K562 (cell line): ENCODE measurements around the gene HS6ST1. TPM values are rescaled to one million over a fixed set of nuclear protein-coding genes. Genes with fewer than 3 reads are reported as not detected.

Source experiments
- CREB3 ChIP-seq: fragments of 450-650 bp; conservative IDR thresholded peaks from 2 replicates; pipeline ENCODE4 v1.6.1; 2016; ENCODE audit warnings: missing genetic modification characterization, low read depth, mild to moderate bottlenecking, missing compliant biosample characterization, moderate library complexity
- DMBX1 ChIP-seq: fragments of 250-450 bp; sonication (Bioruptor Pico); IDR thresholded peaks from 2 replicates; pipeline ENCODE4 v1.8.0; 2022; ENCODE audit warnings: inconsistent platforms, mild to moderate bottlenecking, moderate library complexity, borderline replicate concordance
- E4F1 ChIP-seq: fragments of 250-450 bp; sonication (Bioruptor Pico); IDR thresholded peaks from 2 replicates; pipeline ENCODE4 v1.5.0; 2021; ENCODE audit warnings: mild to moderate bottlenecking, borderline replicate concordance
- HLTF ChIP-seq: fragments of 450-650 bp; IDR thresholded peaks from 2 replicates; pipeline ENCODE4 v1.6.1; 2016
- NFE2 ChIP-seq: IDR thresholded peaks from 2 replicates; pipeline ENCODE4 v1.6.1; 2014; ENCODE audit warnings: antibody characterized with exemption, low read depth
- PCBP1 ChIP-seq: fragments of 200-400 bp; formaldehyde crosslinking; IDR thresholded peaks from 2 replicates; pipeline ENCODE4 v1.6.1; 2018; ENCODE audit warnings: mild to moderate bottlenecking, low read depth, low read length; ENCODE audit not compliant: poor library complexity, severe bottlenecking
- PRDM10 ChIP-seq: fragments of 450-650 bp; IDR thresholded peaks from 2 replicates; pipeline ENCODE4 v1.6.1; 2018; ENCODE audit not compliant: partially characterized antibody
- PTRF ChIP-seq: fragments of 450-650 bp; IDR thresholded peaks from 2 replicates; pipeline ENCODE4 v1.6.1; 2016; ENCODE audit warnings: mild to moderate bottlenecking, missing genetic modification characterization, missing compliant biosample characterization
- TEAD1 ChIP-seq, 2 experiments: fragments of 450-650 bp in 1 of 2; sonication (generic) in 1 of 2; formaldehyde crosslinking; IDR thresholded peaks; 2 replicates each; pipeline versions ENCODE4 v1.4.0 to v1.8.0; 2020 to 2022; ENCODE audit warnings: mild to moderate bottlenecking in 2 of 2, missing genetic modification reagents in 1 of 2
- UBTF ChIP-seq, 2 experiments: IDR thresholded peaks; 2 replicates each; pipeline ENCODE4 v1.6.1; 2012; ENCODE audit warnings: improper control_type of control experiment in 2 of 2, low read depth in 2 of 2, low read length in 2 of 2, borderline replicate concordance in 1 of 2
- YY1 ChIP-seq, 3 experiments: IDR thresholded peaks; 2 replicates each; pipeline ENCODE4 v1.6.1; 2011; ENCODE audit warnings: low read length in 2 of 3, mild to moderate bottlenecking in 2 of 3, moderate library complexity in 2 of 3, borderline replicate concordance in 1 of 3, control low read depth in 1 of 3, low read depth in 1 of 3; ENCODE audit not compliant: insufficient read depth in 3 of 3, insufficient replicate concordance in 2 of 3, control insufficient read depth in 1 of 3, insufficient read length in 1 of 3; ENCODE audit errors: extremely low read depth in 1 of 3
- ZNF280A ChIP-seq: fragments of 450-650 bp; IDR thresholded peaks from 2 replicates; pipeline ENCODE4 v1.6.1; 2018; ENCODE audit warnings: mild to moderate bottlenecking, low read depth; ENCODE audit not compliant: partially characterized antibody
- polyA plus RNA-seq, 8 experiments: library from polyadenylated mRNA; depleted of rRNA in 4 of 8; stranded (reverse) in 5 of 8; unstranded in 3 of 8; fragments of >200 nt; fragmentation: Nextera tagmentation in 2 of 8; fragmentation: Illumina TruSeq in 1 of 8; extraction: Ambion mirVana in 2 of 8; extraction: Trizol in 1 of 8; gene quantifications; 2 replicates each; pipeline versions ENCODE4 v1.2.1 to v1.2.3, GENCODE V29; 2011 to 2014; ENCODE audit warnings: inconsistent platforms in 1 of 8, missing spikeins in 1 of 8
- total RNA-seq, 7 experiments: library from RNA; depleted of rRNA in 6 of 7; stranded (reverse); fragments of >200 nt in 6 of 7; fragmentation: Illumina TruSeq in 2 of 7; extraction: Trizol in 2 of 7; gene quantifications; 2 replicates each; pipeline versions ENCODE4 v1.2.1 to v1.2.3, GENCODE V29; 2011 to 2021; ENCODE audit warnings: low replicate concordance in 1 of 7

HS6ST1 gene
- total and polyA plus RNA-seq, 9 of the 15 experiments (the other 6 are each of a cell fraction or from before 2014, with no cell fraction given): 0.06 to 7.4 (median 3.8) TPM

- TF ChIP-seq TEAD1 (CRISPR knock-in tag; IDR thresholded peaks at IDR 0.05) (0 out of 4 replicates have a peak, but pooled peaks of 1 of the 2 experiments have one; percentile 32), YY1 (IDR thresholded peaks at IDR 0.05; ENCODE audit: borderline replicate concordance in 1 of 3, control insufficient read depth in 1 of 3, extremely low read depth in 1 of 3, insufficient read depth in 3 of 3, insufficient read length in 1 of 3, insufficient replicate concordance in 2 of 3, low read depth in 1 of 3, low read length in 2 of 3) (peak in 2 of 3 experiments; percentile 14 to 27), ZNF280A (no peak), CREB3 (tag) (no peak), PCBP1 (peak; percentile 48), NFE2 (peak; percentile 64), PTRF (tag) (no peak), PRDM10 (no peak), DMBX1 (CRISPR knock-in tag) (0 out of 2 replicates have a peak, but pooled peaks have one; percentile 30), UBTF (IDR thresholded peaks at IDR 0.05; ENCODE audit: borderline replicate concordance in 1 of 2, low read depth in 2 of 2, low read length in 2 of 2) (peak in 1 of 2 experiments; percentile 51; a peak in 2 of 4 replicates), HLTF (no peak), E4F1 (CRISPR knock-in tag) (no peak)
Measured at GRCh38 chr2:128321784-128322714, 3.4 kb upstream of the HS6ST1 start (continued).
